Activated CD4-positive, alpha-beta T cell treated with anti-CD3 and anti-CD28 coated beads, Interleukin-2, Interleukin-4, amounts not matched to agents 100 ng/mL and 50 ng/mL, durations not matched to agents 16 hours and 8 hours (primary cell): Measurements from ENCODE around the gene ZNF638.
A peak's percentile ranks its signal among the peaks of the same experiment; 100 is the strongest.
"Not testable (repeated sequence)": the region's sequence is repeated elsewhere in the genome, so short reads cannot be mapped to it uniquely, and the experiment has no call there.

ENCODE experiments used
- DNase-seq: peaks from one replicate; pipeline ENCODE4 v3.0.0-alpha.2; 2020; ENCODE audit warnings: low spot score

The ZNF638 gene

GRCh38 chr2:71331581-71332434, at the start of gene ZNF638:
Gene ZNF638, plus strand, starts transcription at chr2:71331782. Its CDS starts 17,173 bp downstream, at chr2:71348955.
- peak; percentile 89 for DNase-seq

- no peak for DNase-seq
Measured at GRCh38 chr2:71281950-71282349, 49.6 kb upstream of the ZNF638 start.

- no peak for DNase-seq
Measured at GRCh38 chr2:71282493-71282892, 49.1 kb upstream of the ZNF638 start.

GRCh38 chr2:71283131-71283530, 48.5 kb upstream of the ZNF638 start:
- DNase-seq = no peak

- no peak for DNase-seq
Measured at GRCh38 chr2:71285706-71286105, 45.9 kb upstream of the ZNF638 start.

GRCh38 chr2:71291398-71291797, 40.2 kb upstream of the ZNF638 start:
- DNase-seq = no peak

- DNase-seq = no peak
Measured at GRCh38 chr2:71292159-71292558, 39.4 kb upstream of the ZNF638 start.

GRCh38 chr2:71298914-71299313, 32.7 kb upstream of the ZNF638 start:
- no peak for DNase-seq

GRCh38 chr2:71299507-71299906, 32.1 kb upstream of the ZNF638 start:
- DNase-seq = peak; percentile 18

- DNase-seq = no peak
Measured at GRCh38 chr2:71303849-71304248, 27.7 kb upstream of the ZNF638 start.

- DNase-seq = no peak
Measured at GRCh38 chr2:71306762-71307161, 24.8 kb upstream of the ZNF638 start.

- DNase-seq = no peak
Measured at GRCh38 chr2:71313016-71313766, 18.4 kb upstream of the ZNF638 start.

- DNase-seq = no peak
Measured at GRCh38 chr2:71317060-71317459, 14.5 kb upstream of the ZNF638 start.

GRCh38 chr2:71317900-71318299, 13.7 kb upstream of the ZNF638 start:
- DNase-seq = not testable (repeated sequence)

GRCh38 chr2:71323386-71323785, 8.2 kb upstream of the ZNF638 start:
- no peak for DNase-seq

- no peak for DNase-seq
Measured at GRCh38 chr2:71326968-71327367, 4.6 kb upstream of the ZNF638 start.

- no peak for DNase-seq
Measured at GRCh38 chr2:71327916-71328315, 3.7 kb upstream of the ZNF638 start.

- no peak for DNase-seq
Measured at GRCh38 chr2:71330155-71330554, 1.4 kb upstream of the ZNF638 start.

GRCh38 chr2:71330585-71331330, 824 bp upstream of the ZNF638 start:
- no peak for DNase-seq

GRCh38 chr2:71331331-71331580, 326 bp upstream of the ZNF638 start:
- not testable (repeated sequence) for DNase-seq

GRCh38 chr2:71332435-71332796, 834 bp downstream of the ZNF638 start:
- DNase-seq = no peak

- no peak for DNase-seq
Measured at GRCh38 chr2:71333619-71334018, 2.0 kb downstream of the ZNF638 start.

GRCh38 chr2:71336384-71336783, 4.8 kb downstream of the ZNF638 start:
- no peak for DNase-seq
